Neutrophil (primary cell): ENCODE data around the gene MYLK4.

Experiments
- H3K27ac ChIP-seq: fragments of 200-600 bp; sonication (generic); 2 replicates; pipeline ENCODE4 v1.5.1; 2016; ENCODE audit warnings: mild to moderate bottlenecking, moderate library complexity
- H3K27me3 ChIP-seq: fragments of 200-600 bp; sonication (generic); 2 replicates; pipeline ENCODE4 v1.6.0; 2016; ENCODE audit warnings: mild to moderate bottlenecking
- H3K36me3 ChIP-seq: fragments of 200-600 bp; sonication (generic); 2 replicates; pipeline ENCODE4 v1.5.1; 2017
- H3K4me1 ChIP-seq, 2 experiments: fragments of 200-600 bp in 1 of 2; sonication (generic) in 1 of 2; 1 replicate in 1 of 2; 2 replicates in 1 of 2; pipeline versions ENCODE4 v1.5.1 to v1.6.1; 2013 to 2016; ENCODE audit warnings: low read depth in 1 of 2, low read length in 1 of 2, mild to moderate bottlenecking in 1 of 2, moderate library complexity in 1 of 2; ENCODE audit not compliant: control insufficient read depth in 1 of 2, insufficient read depth in 1 of 2
- H3K4me3 ChIP-seq, 2 experiments: fragments of 200-600 bp in 1 of 2; sonication (generic) in 1 of 2; 1 replicate in 1 of 2; 2 replicates in 1 of 2; pipeline ENCODE4 v1.5.1; 2013 to 2016; ENCODE audit warnings: low read depth in 1 of 2, low read length in 1 of 2, mild to moderate bottlenecking in 1 of 2, moderate library complexity in 1 of 2
- H3K9me3 ChIP-seq: fragments of 200-600 bp; sonication (generic); 2 replicates; pipeline ENCODE4 v1.5.1; 2016
- CTCF ChIP-seq: fragments of 200-600 bp; sonication (generic); IDR thresholded peaks from 2 replicates; pipeline ENCODE4 v1.5.1; 2016; ENCODE audit warnings: antibody characterized with exemption

Gene MYLK4

GRCh38 chr6:2738373-2738979, 12.2 kb downstream of the MYLK4 start:
- Histone ChIP-seq H3K4me3 (no peak overlapping the region), H3K4me1 (peaks cover 2 to 4% of the 10 kb centered on the region in 2 experiments), H3K27ac (no peak overlapping the region), H3K9me3 (no peaks in the 10 kb centered on the region), H3K27me3 (no peaks in the 10 kb centered on the region), H3K36me3 (no peaks in the 10 kb centered on the region)
- no peak for TF ChIP-seq CTCF

- no peak for TF ChIP-seq CTCF
- no peaks in the 10 kb centered on the region for H3K9me3 ChIP-seq
- no peaks in the 10 kb centered on the region for H3K27me3 ChIP-seq
- no peak overlapping the region for H3K4me3 ChIP-seq
- no peak overlapping the region for H3K27ac ChIP-seq
- no peaks in the 10 kb centered on the region for H3K36me3 ChIP-seq
- H3K4me1 ChIP-seq: peaks cover 8 to 9% of the 10 kb centered on the region in 2 experiments
These were observed 12.8 kb downstream of the MYLK4 start for GRCh38 chr6:2737885-2738284.

DNA sequence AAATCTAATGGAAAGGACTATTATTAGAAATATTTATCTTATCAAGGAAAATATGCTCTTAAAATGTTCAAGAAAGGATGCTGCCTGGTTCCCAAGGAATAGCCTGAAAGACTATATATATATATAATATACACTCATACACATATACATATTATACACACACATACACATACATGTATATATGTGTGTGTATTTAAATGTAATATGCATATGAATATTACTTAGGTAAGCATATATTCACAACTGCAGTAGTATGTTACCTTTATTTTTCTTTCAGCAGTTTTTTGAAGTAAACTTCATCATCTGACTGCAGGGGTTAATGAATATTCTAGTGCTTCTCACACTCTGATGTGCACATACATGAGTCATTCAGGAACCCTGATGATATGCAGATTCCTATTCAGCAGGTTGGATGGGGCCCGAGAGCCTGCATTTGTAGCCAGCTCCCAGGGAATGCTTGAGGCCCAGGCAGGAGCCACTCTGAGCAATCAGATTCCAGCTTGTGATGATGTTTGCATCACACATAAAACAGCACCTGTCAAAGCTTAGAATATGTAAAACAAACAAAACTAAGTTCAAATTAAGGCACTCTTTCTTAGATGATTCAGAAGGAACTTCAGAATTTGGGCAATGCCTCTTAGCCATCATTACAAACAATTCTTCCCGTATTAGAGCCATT, 16.1 kb downstream of the MYLK4 start:
- Histone ChIP-seq H3K4me3 (no peak overlapping the region), H3K4me1 (peaks cover 9 to 10% of the 10 kb centered on the region in 2 experiments), H3K27ac (no peak overlapping the region)

GRCh38 chr6:2733736-2734480, 16.8 kb downstream of the MYLK4 start:
- TF ChIP-seq CTCF: no peak

More for the DNA sequence above, 16.1 kb downstream of the MYLK4 start:
- H3K27me3 ChIP-seq: no peaks in the 10 kb centered on the region
- no peaks in the 10 kb centered on the region for H3K9me3 ChIP-seq
- H3K36me3 ChIP-seq: no peaks in the 10 kb centered on the region
- no peak for TF ChIP-seq CTCF

GRCh38 chr6:2733324-2733723, 17.4 kb downstream of the MYLK4 start:
- Histone ChIP-seq H3K27ac (peak overlapping the region; percentile 62), H3K4me1 (peaks cover 9 to 10% of the 10 kb centered on the region in 2 experiments), H3K27me3 (no peaks in the 10 kb centered on the region), H3K9me3 (no peaks in the 10 kb centered on the region), H3K4me3 (no peak overlapping the region), H3K36me3 (no peaks in the 10 kb centered on the region)
- TF ChIP-seq CTCF: no peak

More at GRCh38 chr6:2733736-2734480, 16.8 kb downstream of the MYLK4 start:
- Histone ChIP-seq H3K9me3 (no peaks in the 10 kb centered on the region), H3K4me1 (peaks cover 9 to 10% of the 10 kb centered on the region in 2 experiments), H3K36me3 (no peaks in the 10 kb centered on the region), H3K27me3 (no peaks in the 10 kb centered on the region), H3K27ac (peak overlapping the region; percentile 62), H3K4me3 (no peak overlapping the region)
